ENCODE measurements around the gene RAB25. TPM values are rescaled to one million over a fixed set of nuclear protein-coding genes. Genes with fewer than 3 reads are reported as not detected.

RAB25 gene
- total and polyA plus RNA-seq, 2 of the 13 experiments (the other 11 are each of a cell fraction or from before 2014, with no cell fraction given): 0.20 to 0.22 TPM

- TF ChIP-seq CBFB (CRISPR knock-in tag; IDR thresholded peaks at IDR 0.05) (no peak), ELF3 (CRISPR knock-in tag; IDR thresholded peaks at IDR 0.05) (no peak), KMT2B (CRISPR knock-in tag; IDR thresholded peaks at IDR 0.05) (0 out of 2 replicates have a peak, but pooled peaks have one; percentile 9), ZBTB38 (CRISPR knock-in tag; IDR thresholded peaks at IDR 0.05) (no peak), NFE2L2 (IDR thresholded peaks at IDR 0.05; ENCODE audit: low read length) (no peak), GABPB1 (CRISPR knock-in tag; IDR thresholded peaks at IDR 0.05) (peak; percentile 49; the same call in 1 of the 2 replicates), KDM5B (CRISPR knock-in tag; IDR thresholded peaks at IDR 0.05; ENCODE audit: borderline replicate concordance) (no peak), SMYD3 (CRISPR knock-in tag; IDR thresholded peaks at IDR 0.05) (no peak), USF2 (IDR thresholded peaks at IDR 0.05; ENCODE audit: low read depth, low read length) (no peak), USF2 (CRISPR knock-in tag; IDR thresholded peaks at IDR 0.05; ENCODE audit: borderline replicate concordance) (no peak), ZNF382 (CRISPR knock-in tag; IDR thresholded peaks at IDR 0.05; ENCODE audit: borderline replicate concordance) (no peak), PAX8 (CRISPR knock-in tag; IDR thresholded peaks at IDR 0.05; ENCODE audit: borderline replicate concordance) (no peak), ZNF414 (CRISPR knock-in tag; IDR thresholded peaks at IDR 0.05) (peak; percentile 40; the same call in 1 of the 2 replicates), JUN (CRISPR knock-in tag; IDR thresholded peaks at IDR 0.05) (no peak), YEATS2 (CRISPR knock-in tag; IDR thresholded peaks at IDR 0.05; ENCODE audit: borderline replicate concordance) (peak; percentile 7; the same call in 1 of the 2 replicates), AGO2 (optimal IDR thresholded peaks at IDR 0.05; ENCODE audit: low read depth, low read length) (peak; percentile 89), ZZZ3 (CRISPR knock-in tag; IDR thresholded peaks at IDR 0.05; ENCODE audit: borderline replicate concordance) (no peak), HNRNPLL (IDR thresholded peaks at IDR 0.05; ENCODE audit: low read depth, low read length, poor library complexity, severe bottlenecking) (peak; percentile 45), KDM1A (CRISPR knock-in tag; IDR thresholded peaks at IDR 0.05) (no peak), ZGPAT (CRISPR knock-in tag; IDR thresholded peaks at IDR 0.05) (0 out of 2 replicates have a peak, but pooled peaks have one; percentile 15), HNF1A (IDR thresholded peaks at IDR 0.05; ENCODE audit: low read depth) (no peak), HNF1A (CRISPR knock-in tag; IDR thresholded peaks at IDR 0.05; ENCODE audit: borderline replicate concordance) (no peak), RBM22 (optimal IDR thresholded peaks at IDR 0.05; ENCODE audit: low read length) (no peak)
These were observed 54.1 kb downstream of the RAB25 start (continued) for GRCh38 chr1:156114919-156115513.
